Gastrocnemius medialis (tissue), 4 donors: ENCODE measurements around the gene TMEM266. TPM values are rescaled to one million over a fixed set of nuclear protein-coding genes. Genes with fewer than 3 reads are reported as not detected.
A peak's percentile ranks its signal among the peaks of the same experiment; 100 is the strongest.

ENCODE experiments used
- ATAC-seq, 2 donors: fragments of 150-250 bp; one replicate each; pipeline ENCODE4 v1.9.1; 2016
- DNase-seq, 2 donors: peaks; one replicate each; pipeline ENCODE4 v3.0.0-alpha.2; 2019
- H3K27ac ChIP-seq, 4 donors: fragments of 200-600 bp; sonication (generic); 1 replicate in 1 of 4; 2 replicates in 3 of 4; pipeline ENCODE4 v1.5.1; 2016 to 2018; ENCODE audit warnings: mild to moderate bottlenecking in 2 of 4, moderate library complexity in 1 of 4
- H3K27me3 ChIP-seq, 3 donors: fragments of 200-600 bp; sonication (generic) in 2 of 3; 1 replicate in 1 of 3; 2 replicates in 2 of 3; pipeline versions ENCODE4 v1.5.1 to v1.6.0; 2016 to 2019; ENCODE audit warnings: mild to moderate bottlenecking in 1 of 3, moderate library complexity in 1 of 3
- H3K36me3 ChIP-seq, 2 donors: fragments of 200-600 bp; sonication (generic) in 1 of 2; one replicate each; pipeline ENCODE4 v1.5.1; 2017 to 2018
- H3K4me1 ChIP-seq, 2 donors: fragments of 200-600 bp; sonication (generic) in 1 of 2; one replicate each; pipeline ENCODE4 v1.5.1; 2016 to 2017; ENCODE audit warnings: mild to moderate bottlenecking in 2 of 2
- H3K4me3 ChIP-seq, 4 donors: fragments of 200-600 bp; sonication (generic) in 3 of 4; 1 replicate in 1 of 4; 2 replicates in 3 of 4; pipeline ENCODE4 v1.5.1; 2016 to 2019; ENCODE audit warnings: mild to moderate bottlenecking in 2 of 4
- H3K9me3 ChIP-seq, 3 donors: fragments of 200-600 bp; sonication (generic) in 2 of 3; 1 replicate in 1 of 3; 2 replicates in 2 of 3; pipeline ENCODE4 v1.5.1; 2016 to 2019
- CTCF ChIP-seq, 5 experiments: fragments of 450-650 bp in 3 of 5; fragments of 200-600 bp in 2 of 5; sonication (generic) in 2 of 5; IDR thresholded peaks in 4 of 5; conservative IDR thresholded peaks in 1 of 5; 1 replicate in 4 of 5; 2 replicates in 1 of 5; pipeline ENCODE4 v1.5.1; 2016 to 2019; ENCODE audit warnings: antibody characterized with exemption in 5 of 5, mild to moderate bottlenecking in 3 of 5, moderate library complexity in 3 of 5
- POLR2A ChIP-seq, 2 donors: fragments of 450-650 bp; IDR thresholded peaks; one replicate each; pipeline ENCODE4 v1.6.1; 2017; ENCODE audit warnings: antibody characterized with exemption in 2 of 2, mild to moderate bottlenecking in 2 of 2, moderate library complexity in 2 of 2
- in situ Hi-C, 4 donors: fragments of 200-750 bp; cut with MboI; loops; one replicate each; pipeline versions ENCODE4 v1.15.0 to v1.8.0; 2017; ENCODE audit warnings: low sequenced_read_pairs in 4 of 4
- intact Hi-C: fragments of 100-400 bp; cut with DNase I; formaldehyde crosslinking; loops from one replicate; pipeline ENCODE4 v1.15.1; 2023; ENCODE audit warnings: low total_unique reads
- total RNA-seq, 4 donors: library from RNA; depleted of rRNA; stranded (reverse); fragments of >200 nt; gene quantifications; one replicate each; pipeline versions ENCODE4 v1.1.0 to v1.2.3, GENCODE V29; 2016

Gene TMEM266
- total RNA-seq, 4 donors from 2014 or later = 3.6 to 17.1 (median 11.7) TPM

GRCh38 chr15:76105911-76106310, 46.1 kb downstream of the TMEM266 start:
- in situ Hi-C loops (no loop called here), intact Hi-C loops (no loop called here)
- no peak for ATAC-seq
- DNase-seq = no peak
- no peaks in the 10 kb centered on the region for H3K36me3 ChIP-seq
- H3K4me3 ChIP-seq = no peak overlapping the region
- H3K27ac ChIP-seq = no peak overlapping the region
- no peaks in the 10 kb centered on the region for H3K9me3 ChIP-seq
- peaks cover 0 to 3% (median 0%) of the 10 kb centered on the region in 3 donors for H3K27me3 ChIP-seq
- peaks cover 14 to 15% of the 10 kb centered on the region in 2 donors for H3K4me1 ChIP-seq
- TF ChIP-seq POLR2A (IDR thresholded peaks at IDR 0.05) (no peak), CTCF (IDR thresholded peaks at IDR 0.05 in 4 of 5, conservative IDR thresholded peaks at IDR 0.05 in 1 of 5) (no peak)

GRCh38 chr15:76107169-76107568, 47.4 kb downstream of the TMEM266 start:
- Histone ChIP-seq H3K9me3 (no peaks in the 10 kb centered on the region), H3K4me3 (no peak overlapping the region), H3K27me3 (no peaks in the 10 kb centered on the region), H3K4me1 (peaks cover 14 to 15% of the 10 kb centered on the region in 2 donors), H3K36me3 (no peaks in the 10 kb centered on the region), H3K27ac (peak overlapping the region; percentile 14 to 60 (median 39))
- ATAC-seq = peak in 1 of 2 donors; percentile 69
- intact Hi-C loops (no loop called here), in situ Hi-C loops (no loop called here)
- TF ChIP-seq POLR2A (IDR thresholded peaks at IDR 0.05) = no peak
- TF ChIP-seq CTCF (IDR thresholded peaks at IDR 0.05 in 4 of 5, conservative IDR thresholded peaks at IDR 0.05 in 1 of 5) = no peak
- DNase-seq = no peak

GRCh38 chr15:76108021-76108723, 48.4 kb downstream of the TMEM266 start:
- Histone ChIP-seq H3K36me3 (no peaks in the 10 kb centered on the region), H3K27ac (peak overlapping the region; percentile 14 to 60 (median 39)), H3K4me3 (peak overlapping the region in 1 of 4 donors; percentile 4), H3K4me1 (peaks cover 14 to 15% of the 10 kb centered on the region in 2 donors), H3K27me3 (no peaks in the 10 kb centered on the region), H3K9me3 (no peaks in the 10 kb centered on the region)
- ATAC-seq (peak; percentile 20 to 68), DNase-seq (peak in 1 of 2 donors; percentile 24)
- intact Hi-C loops (no loop called here), in situ Hi-C loops (no loop called here)
- no peak for TF ChIP-seq POLR2A (IDR thresholded peaks at IDR 0.05)

- no peak for ATAC-seq
- TF ChIP-seq POLR2A (IDR thresholded peaks at IDR 0.05) (no peak), CTCF (IDR thresholded peaks at IDR 0.05 in 4 of 5, conservative IDR thresholded peaks at IDR 0.05 in 1 of 5) (no peak)
- in situ Hi-C loops (no loop called here), intact Hi-C loops (no loop called here)
- Histone ChIP-seq H3K27me3 (no peaks in the 10 kb centered on the region), H3K27ac (no peak overlapping the region), H3K4me3 (no peak overlapping the region), H3K9me3 (no peaks in the 10 kb centered on the region), H3K36me3 (no peaks in the 10 kb centered on the region), H3K4me1 (peaks cover 14 to 15% of the 10 kb centered on the region in 2 donors)
- DNase-seq = no peak
Measured at GRCh38 chr15:76109046-76109445, 49.3 kb downstream of the TMEM266 start.

GRCh38 chr15:76114561-76114960, 54.8 kb downstream of the TMEM266 start:
- Histone ChIP-seq H3K4me1 (no peaks in the 10 kb centered on the region), H3K9me3 (no peaks in the 10 kb centered on the region), H3K36me3 (no peaks in the 10 kb centered on the region), H3K27me3 (no peaks in the 10 kb centered on the region), H3K27ac (no peak overlapping the region), H3K4me3 (no peak overlapping the region)
- no peak for TF ChIP-seq CTCF (IDR thresholded peaks at IDR 0.05 in 4 of 5, conservative IDR thresholded peaks at IDR 0.05 in 1 of 5)
- no peak for TF ChIP-seq POLR2A (IDR thresholded peaks at IDR 0.05)
- in situ Hi-C loops = no loop called here
- no peak for DNase-seq
- ATAC-seq = no peak
- intact Hi-C loops = no loop called here
